Adrenal gland (tissue), 5 donors: ENCODE data around the gene ERC2.

Experiments
- POLR2A ChIP-seq, 2 donors: fragments of 450-650 bp; IDR thresholded peaks; one replicate each; pipeline ENCODE4 v1.6.1; 2017; ENCODE audit warnings: antibody characterized with exemption in 2 of 2, mild to moderate bottlenecking in 2 of 2, moderate library complexity in 1 of 2
- TF ChIP-seq, protein P1 (sequence below), 6 experiments: fragments of 450-650 bp in 4 of 6; fragments of 200-600 bp in 2 of 6; sonication (generic) in 1 of 6; IDR thresholded peaks; 1 replicate in 5 of 6; 2 replicates in 1 of 6; pipeline versions ENCODE4 v1.5.1 to v1.8.0; 2016 to 2021; ENCODE audit warnings: antibody characterized with exemption in 6 of 6, mild to moderate bottlenecking in 2 of 6, moderate library complexity in 1 of 6
- donor health status: DM: no; HTN: no; CAD: no.

DNA sequence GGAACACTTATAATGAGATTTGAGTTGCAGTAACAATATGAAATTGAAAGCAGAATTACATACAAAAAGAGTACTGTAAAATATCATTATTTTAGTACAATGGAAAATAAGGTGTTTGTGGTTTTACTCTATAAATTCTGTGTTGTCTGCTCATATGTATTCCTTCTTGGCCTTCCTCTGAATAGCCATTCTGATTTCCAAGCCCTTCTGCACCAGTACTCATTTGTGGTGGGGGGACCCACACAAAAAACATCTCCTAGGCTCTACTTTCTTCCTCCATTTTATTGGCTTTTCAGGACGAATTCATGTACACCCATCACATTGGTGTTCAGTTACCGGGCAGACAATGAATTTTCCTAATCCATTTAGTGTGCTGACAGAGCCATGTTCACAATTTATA is 338.2 kb downstream of the ERC2 start:
- TF ChIP-seq, protein P1, sequence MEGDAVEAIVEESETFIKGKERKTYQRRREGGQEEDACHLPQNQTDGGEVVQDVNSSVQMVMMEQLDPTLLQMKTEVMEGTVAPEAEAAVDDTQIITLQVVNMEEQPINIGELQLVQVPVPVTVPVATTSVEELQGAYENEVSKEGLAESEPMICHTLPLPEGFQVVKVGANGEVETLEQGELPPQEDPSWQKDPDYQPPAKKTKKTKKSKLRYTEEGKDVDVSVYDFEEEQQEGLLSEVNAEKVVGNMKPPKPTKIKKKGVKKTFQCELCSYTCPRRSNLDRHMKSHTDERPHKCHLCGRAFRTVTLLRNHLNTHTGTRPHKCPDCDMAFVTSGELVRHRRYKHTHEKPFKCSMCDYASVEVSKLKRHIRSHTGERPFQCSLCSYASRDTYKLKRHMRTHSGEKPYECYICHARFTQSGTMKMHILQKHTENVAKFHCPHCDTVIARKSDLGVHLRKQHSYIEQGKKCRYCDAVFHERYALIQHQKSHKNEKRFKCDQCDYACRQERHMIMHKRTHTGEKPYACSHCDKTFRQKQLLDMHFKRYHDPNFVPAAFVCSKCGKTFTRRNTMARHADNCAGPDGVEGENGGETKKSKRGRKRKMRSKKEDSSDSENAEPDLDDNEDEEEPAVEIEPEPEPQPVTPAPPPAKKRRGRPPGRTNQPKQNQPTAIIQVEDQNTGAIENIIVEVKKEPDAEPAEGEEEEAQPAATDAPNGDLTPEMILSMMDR (IDR thresholded peaks at IDR 0.05) = no peak
- TF ChIP-seq POLR2A (IDR thresholded peaks at IDR 0.05) = no peak
